ENCODE data around the gene GPD2.

GPD2 gene

DNA sequence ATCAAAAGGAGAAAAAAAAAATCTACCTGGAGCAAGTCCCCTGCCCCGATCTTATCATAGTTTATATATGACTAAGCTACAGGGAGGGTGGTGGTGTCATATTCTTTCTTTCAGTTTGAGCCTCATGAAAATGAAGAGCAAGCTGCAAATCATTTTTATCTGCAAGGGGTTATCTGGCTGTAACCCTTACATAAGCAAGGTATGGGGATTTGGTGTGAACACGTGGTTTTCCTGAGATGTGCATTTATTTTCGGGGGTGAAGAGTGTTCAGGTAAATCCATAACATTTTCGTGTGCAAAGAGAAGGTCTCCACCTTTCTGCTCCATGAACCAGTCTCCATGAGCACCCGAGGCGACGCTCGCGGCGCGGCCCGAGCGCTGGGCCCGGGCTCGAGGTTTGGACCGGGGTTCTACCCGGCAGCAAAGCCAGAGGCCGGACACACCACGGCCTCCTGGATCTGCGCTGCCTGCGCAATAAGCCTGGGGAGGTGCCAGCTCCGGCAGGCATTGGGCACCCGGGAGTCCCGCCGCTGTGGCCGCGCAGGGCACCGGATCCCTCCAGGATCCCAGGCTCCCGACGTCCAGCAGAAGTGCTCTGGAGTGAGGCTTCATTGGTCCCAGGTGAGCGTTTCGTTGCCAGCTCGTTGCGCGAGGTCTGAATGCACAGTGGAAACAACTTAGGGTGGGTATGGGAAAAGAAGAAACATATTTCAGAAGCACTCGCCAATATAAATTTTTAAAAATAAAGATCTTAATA, 36.1 kb upstream of the GPD2 start:
- no peak for TF ChIP-seq CTCF (IDR thresholded peaks at IDR 0.05; ENCODE audit: low read depth, low read length)
- peak overlapping the region; percentile 56 to 79 for H3K4me3 ChIP-seq (replicated peaks in 1 of 2; ENCODE audit: low read depth in 2 of 2, low read length in 2 of 2)
- DNase-seq (ENCODE audit: low read depth in 2 of 2), result peak in 1 of 2 donors; percentile 89

DNA sequence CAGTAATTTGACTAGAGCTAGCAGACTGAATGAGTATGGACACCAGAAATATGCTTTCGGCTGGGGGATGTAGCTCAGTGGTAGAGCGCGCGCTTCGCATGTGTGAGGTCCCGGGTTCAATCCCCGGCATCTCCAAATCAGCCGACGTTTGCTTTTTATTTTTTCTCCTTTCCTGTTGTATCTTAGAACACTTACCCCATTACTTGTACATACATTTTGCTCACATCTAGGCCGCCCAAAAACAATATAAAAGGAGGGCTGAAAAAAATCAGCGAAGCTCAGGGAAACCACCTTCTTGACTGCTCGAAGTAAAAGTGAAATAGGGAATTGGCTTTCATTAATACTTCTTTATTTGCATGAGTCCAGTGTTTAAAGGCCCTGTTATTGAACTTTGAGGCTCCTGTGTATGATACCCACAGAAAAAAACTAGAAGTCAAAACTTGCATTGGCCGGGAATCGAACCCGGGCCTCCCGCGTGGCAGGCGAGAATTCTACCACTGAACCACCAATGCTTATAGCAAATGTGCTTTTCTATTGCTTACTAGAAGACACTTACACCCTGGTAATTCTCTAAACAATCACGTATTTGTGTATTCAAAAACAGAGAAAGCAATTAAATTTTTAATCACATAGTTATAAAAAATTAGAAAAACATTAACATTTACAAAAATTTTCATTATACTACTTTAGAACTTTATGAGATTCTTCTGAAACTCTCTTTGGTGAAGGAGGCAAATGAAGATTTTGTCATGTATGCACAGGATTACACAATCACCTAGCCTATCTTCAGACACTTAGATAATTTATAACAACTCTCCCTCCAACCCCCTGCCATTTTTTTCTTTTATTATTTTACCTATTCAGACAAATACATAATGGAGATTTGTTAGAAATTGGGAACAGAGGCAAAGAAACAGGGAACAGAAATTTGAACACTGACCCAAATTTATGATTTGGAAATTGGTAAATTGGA, 35.2 kb upstream of the GPD2 start:
- peak; percentile 89 to 93 for DNase-seq (ENCODE audit: low read depth in 2 of 2)
- no peak for TF ChIP-seq CTCF (IDR thresholded peaks at IDR 0.05; ENCODE audit: low read depth, low read length)
- H3K4me3 ChIP-seq (replicated peaks in 1 of 2; ENCODE audit: low read depth in 2 of 2, low read length in 2 of 2), result peak overlapping the region; percentile 56 to 79

- H3K4me3 ChIP-seq (replicated peaks in 1 of 2; ENCODE audit: low read depth in 2 of 2, low read length in 2 of 2), result no peak overlapping the region
- no peak for TF ChIP-seq CTCF (IDR thresholded peaks at IDR 0.05; ENCODE audit: low read depth, low read length)
- DNase-seq (ENCODE audit: low read depth in 2 of 2), result no peak
These were observed 34.3 kb upstream of the GPD2 start for GRCh38 chr2:156401861-156402260.

DNA sequence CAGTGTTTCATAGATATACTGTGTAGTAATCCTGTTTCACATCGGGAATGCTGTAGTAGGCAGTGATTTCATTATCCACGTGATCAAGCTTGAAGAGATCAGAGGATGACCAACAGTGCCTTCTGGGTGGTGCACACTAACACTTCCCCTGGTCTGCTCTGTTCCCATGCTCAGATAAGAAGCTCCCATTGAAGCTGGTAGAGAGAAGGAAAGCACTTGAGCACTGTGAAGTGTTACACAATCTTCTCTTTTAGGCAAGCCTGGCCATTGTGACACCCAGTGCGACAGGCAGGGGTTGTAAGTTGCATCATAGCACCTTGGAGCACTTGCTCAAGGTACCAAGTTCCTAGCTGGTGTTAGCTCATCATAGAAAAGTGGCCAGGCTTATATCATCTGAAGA, 30.6 kb upstream of the GPD2 start:
- peak; percentile 40 to 56 for DNase-seq (ENCODE audit: low read depth in 2 of 2)
- H3K4me3 ChIP-seq (replicated peaks in 1 of 2; ENCODE audit: low read depth in 2 of 2, low read length in 2 of 2), result no peak overlapping the region
- TF ChIP-seq CTCF (IDR thresholded peaks at IDR 0.05; ENCODE audit: low read depth, low read length), result no peak

DNA sequence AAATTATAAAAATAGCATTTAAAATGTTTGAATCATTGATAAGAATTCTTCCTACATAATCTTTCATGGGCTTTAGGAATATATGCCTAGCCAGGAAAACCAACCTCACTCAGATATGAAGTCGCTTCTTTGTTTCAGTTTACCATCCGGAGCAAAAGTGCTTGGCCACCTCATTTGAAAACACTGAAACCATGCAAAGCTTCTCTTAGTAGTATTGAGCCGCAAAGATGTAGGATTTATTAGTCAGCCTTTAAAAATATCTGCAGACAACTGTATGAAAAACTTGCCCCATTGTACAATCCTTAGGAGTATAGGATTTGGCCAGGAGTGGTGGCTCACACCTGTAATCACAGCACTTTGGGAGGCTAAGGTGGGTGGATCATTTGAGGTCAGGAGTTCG, 24.3 kb upstream of the GPD2 start:
- H3K4me3 ChIP-seq (replicated peaks in 1 of 2; ENCODE audit: low read depth in 2 of 2, low read length in 2 of 2), result no peak overlapping the region
- no peak for TF ChIP-seq CTCF (IDR thresholded peaks at IDR 0.05; ENCODE audit: low read depth, low read length)
- DNase-seq (ENCODE audit: low read depth in 2 of 2), result no peak

- no peak overlapping the region for H3K4me3 ChIP-seq (replicated peaks in 1 of 2; ENCODE audit: low read depth in 2 of 2, low read length in 2 of 2)
- no peak for TF ChIP-seq CTCF (IDR thresholded peaks at IDR 0.05; ENCODE audit: low read depth, low read length)
- DNase-seq (ENCODE audit: low read depth in 2 of 2), result no peak
These were observed 14.3 kb upstream of the GPD2 start for GRCh38 chr2:156421851-156422250.

Data from cardiac fibroblast (primary cell).